Right renal pelvis (tissue), 4 donors: ENCODE measurements around the gene PPP1R11. TPM values are rescaled to one million over a fixed set of nuclear protein-coding genes. Genes with fewer than 3 reads are reported as not detected.

Experiments used
- polyA plus RNA-seq, 4 donors: library from polyadenylated mRNA; unstranded; fragments of 120-200 nt; gene quantifications; one replicate each; pipeline ENCODE4 v1.2.1, GENCODE V29; 2013; ENCODE audit not compliant: insufficient read length in 4 of 4

Gene PPP1R11
- polyA plus RNA-seq, 4 donors: 67.9 to 74.9 (median 71.9) TPM

Other genes starting within 250 kb of the PPP1R11 start
- gene HLA-G, start 239.4 kb upstream of the PPP1R11 start, polyA plus RNA-seq: 10 to 100 TPM in 1 of 4 donors, 1 to 10 TPM in 2, under 1 TPM in 1; 0.53 to 11.2 (median 4.6) TPM
- 100 to 1,000 TPM; 174 to 217 (median 213) TPM for gene HLA-A, start 124.7 kb upstream of the PPP1R11 start, polyA plus RNA-seq
- gene POLR1H, start 5.9 kb upstream of the PPP1R11 start, polyA plus RNA-seq: 10 to 100 TPM; 34.6 to 44.2 (median 40.3) TPM
- gene RNF39, start 8.6 kb downstream of the PPP1R11 start, polyA plus RNA-seq: 1 to 10 TPM; 1.3 to 1.6 (median 1.5) TPM
- not detected for gene TRIM31, start 45.9 kb downstream of the PPP1R11 start, polyA plus RNA-seq
- gene TRIM40, start 68.9 kb downstream of the PPP1R11 start, polyA plus RNA-seq: under 1 TPM in 2 of 4 donors, not detected in 2; 0.06 to 0.14 TPM
- gene TRIM10, start 94.0 kb downstream of the PPP1R11 start, polyA plus RNA-seq: under 1 TPM; 0.47 to 0.64 (median 0.52) TPM
- gene TRIM15, start 96.3 kb downstream of the PPP1R11 start, polyA plus RNA-seq: under 1 TPM; 0.13 to 0.41 (median 0.25) TPM
- gene TRIM26, start 146.2 kb downstream of the PPP1R11 start, polyA plus RNA-seq: 10 to 100 TPM; 35.7 to 43.8 (median 42.2) TPM